Endothelial cell of umbilical vein (primary cell): Measurements from ENCODE around the gene DYNLL2. TPM values are rescaled to one million over a fixed set of nuclear protein-coding genes. Genes with fewer than 3 reads are reported as not detected.

ENCODE experiments used
- BruUV-seq: library from RNA; stranded (reverse); fragments of 400-500 nt; replicated peaks from 2 replicates; lab custom pipeline; 2021; lab: Mats Ljungman, UMichigan
- CTCF ChIA-PET: fragments of 300-600, 350-600 bp; sonication (Branson Sonifier 250); formaldehyde crosslinking; loops from one replicate; lab custom pipeline; 2021; ENCODE audit warnings: antibody characterized with exemption, inconsistent platforms; lab: Charles Lee
- POLR2A ChIA-PET: fragments of 300-600, 350-600 bp; sonication (Branson Sonifier 250); formaldehyde crosslinking; loops from one replicate; lab custom pipeline; 2021; ENCODE audit warnings: antibody characterized with exemption, inconsistent platforms; lab: Charles Lee
- DNase-seq: peaks from one replicate; pipeline ENCODE4 v3.0.0-alpha.2; 2011; ENCODE audit warnings: low read depth, low spot score
- FAIRE-seq: peaks from 2 replicates; lab custom pipeline; 2011; peaks lifted over from hg19 to GRCh38; lab: Jason Lieb, UNC
- H2AFZ ChIP-seq: 2 replicates; pipeline ENCODE4 v1.6.0; 2012; ENCODE audit warnings: low read depth, low read length, control low read depth, inconsistent platforms
- H3K27ac ChIP-seq: 2 replicates; pipeline ENCODE4 v1.5.1; 2011; ENCODE audit warnings: low read depth, mild to moderate bottlenecking, control low read depth, low read length, moderate library complexity; ENCODE audit not compliant: insufficient read depth
- H3K27me3 ChIP-seq, 2 experiments: 2 replicates each; pipeline versions ENCODE4 v1.6.0 to v1.6.1; 2011; ENCODE audit warnings: low read length in 2 of 2, mixed read lengths in 1 of 2; ENCODE audit not compliant: control insufficient read depth in 2 of 2, insufficient read depth in 2 of 2
- H3K36me3 ChIP-seq, 2 experiments: 2 replicates in 1 of 2; 3 replicates in 1 of 2; pipeline ENCODE4 v1.5.1; 2011; ENCODE audit warnings: low read length in 2 of 2, mild to moderate bottlenecking in 1 of 2, moderate library complexity in 1 of 2; ENCODE audit not compliant: control insufficient read depth in 2 of 2, insufficient read depth in 2 of 2; ENCODE audit errors: extremely low read depth in 1 of 2
- H3K4me1 ChIP-seq: 3 replicates; pipeline ENCODE4 v1.5.1; 2011; ENCODE audit warnings: mild to moderate bottlenecking, low read length; ENCODE audit not compliant: control insufficient read depth, insufficient read depth; ENCODE audit errors: extremely low read depth
- H3K4me2 ChIP-seq: 2 replicates; pipeline ENCODE4 v1.6.1; 2011; ENCODE audit warnings: low read length, control low read depth, mixed read lengths; ENCODE audit not compliant: insufficient read depth
- H3K4me3 ChIP-seq, 3 experiments: fragments of 200-600 bp in 1 of 3; sonication (generic), shearing (Covaris generic) in 1 of 3; replicated peaks in 1 of 3; 2 replicates each; pipeline ENCODE4 v1.5.1; 2011 to 2016; ENCODE audit warnings: control low read depth in 3 of 3, low read length in 3 of 3, mild to moderate bottlenecking in 2 of 3, inconsistent platforms in 1 of 3, low read depth in 1 of 3, moderate library complexity in 1 of 3; ENCODE audit not compliant: insufficient read depth in 1 of 3
- H3K79me2 ChIP-seq: 2 replicates; pipeline ENCODE4 v1.6.0; 2012; ENCODE audit warnings: low read length, inconsistent platforms; ENCODE audit not compliant: control insufficient read depth, insufficient read depth
- H3K9ac ChIP-seq: replicated peaks from 2 replicates; pipeline ENCODE3; 2011; ENCODE audit warnings: low read length, control low read depth; ENCODE audit not compliant: insufficient read depth; ENCODE audit errors: extremely low read depth
- H3K9me1 ChIP-seq: replicated peaks from 3 replicates; pipeline ENCODE4 v1.6.0; 2011; ENCODE audit warnings: mild to moderate bottlenecking, low read length; ENCODE audit not compliant: control insufficient read depth, insufficient read depth; ENCODE audit errors: extremely low read depth
- H3K9me3 ChIP-seq: replicated peaks from 2 replicates; pipeline ENCODE4 v1.5.1; 2012; ENCODE audit warnings: low read length, inconsistent platforms; ENCODE audit not compliant: control insufficient read depth, insufficient read depth
- H4K20me1 ChIP-seq: replicated peaks from 2 replicates; pipeline ENCODE3; 2011; ENCODE audit warnings: mild to moderate bottlenecking, low read length; ENCODE audit not compliant: control insufficient read depth, insufficient read depth; ENCODE audit errors: extremely low read depth
- CTCF ChIP-seq, 2 donors: IDR thresholded peaks; 1 replicate in 1 of 2; 2 replicates in 1 of 2; pipeline ENCODE4 v1.5.1; 2011; ENCODE audit warnings: low read length in 2 of 2, mild to moderate bottlenecking in 2 of 2, moderate library complexity in 2 of 2, control low read depth in 1 of 2, inconsistent platforms in 1 of 2, low read depth in 1 of 2; ENCODE audit not compliant: insufficient read depth in 1 of 2; ENCODE audit errors: extremely low read depth in 1 of 2
- EZH2 ChIP-seq: IDR thresholded peaks from 2 replicates; pipeline ENCODE4 v1.6.1; 2012; ENCODE audit warnings: borderline replicate concordance, low read depth, mild to moderate bottlenecking, moderate library complexity, low read length, inconsistent platforms; ENCODE audit not compliant: severe bottlenecking
- FOS ChIP-seq: IDR thresholded peaks from 2 replicates; pipeline ENCODE4 v1.6.1; 2011; ENCODE audit warnings: mild to moderate bottlenecking, low read length, moderate library complexity, borderline replicate concordance; ENCODE audit not compliant: insufficient read depth
- GATA2 ChIP-seq: IDR thresholded peaks from 2 replicates; pipeline ENCODE4 v1.7.0; 2011; ENCODE audit warnings: low read depth, mild to moderate bottlenecking, moderate library complexity, mixed read lengths, low read length; ENCODE audit not compliant: insufficient read length, insufficient read depth
- JUN ChIP-seq: IDR thresholded peaks from 2 replicates; pipeline ENCODE4 v1.6.1; 2011; ENCODE audit warnings: borderline replicate concordance, low read depth; ENCODE audit not compliant: insufficient read length, insufficient read depth
- MAX ChIP-seq: IDR thresholded peaks from 2 replicates; pipeline ENCODE4 v1.6.1; 2011; ENCODE audit not compliant: insufficient read depth, insufficient read length
- MYC ChIP-seq: IDR thresholded peaks from one replicate; pipeline ENCODE4 v1.6.1; 2011; ENCODE audit warnings: mild to moderate bottlenecking, low read depth, low read length
- POLR2A ChIP-seq: IDR thresholded peaks from 2 replicates; pipeline ENCODE4 v1.6.1; 2012; ENCODE audit warnings: low read depth, mild to moderate bottlenecking, control low read depth, low read length
- POLR2AphosphoS5 ChIP-seq: IDR thresholded peaks from 2 replicates; pipeline ENCODE4 v1.6.1; 2012; ENCODE audit warnings: low read depth, mild to moderate bottlenecking, control low read depth, low read length, moderate library complexity; ENCODE audit not compliant: insufficient read depth
- dilution Hi-C: fragments of 300-500 bp; cut with MboI; formaldehyde crosslinking; loops from one replicate; pipeline ENCODE4 v1.15.0; 2019; ENCODE audit warnings: low sequenced_read_pairs; ENCODE audit not compliant: extremely low pct_ligation_motif_present
- intact Hi-C: fragments of 100-400 bp; cut with micrococcal nuclease; formaldehyde crosslinking; loops from one replicate; pipeline ENCODE4 v1.10.0; 2022
- polyA plus RNA-seq, 4 experiments: library from polyadenylated mRNA; depleted of rRNA in 3 of 4; stranded (reverse) in 3 of 4; unstranded in 1 of 4; fragments of >200 nt; gene quantifications; 2 replicates each; pipeline versions ENCODE4 v1.2.1 to v1.2.3, GENCODE V29; 2011 to 2012; ENCODE audit warnings: missing spikeins in 1 of 4
- total RNA-seq: library from RNA; stranded (reverse); gene quantifications from 2 replicates; pipeline ENCODE4 v1.2.3, GENCODE V29; 2021

The DYNLL2 gene
- total and polyA plus RNA-seq, 2 donors (not counting 3 experiments of a cell fraction or from before 2014, with no cell fraction given): 7.4 to 19.0 TPM

- H4K20me1 ChIP-seq: no peaks in the 10 kb centered on the region
- FAIRE-seq (no peak), DNase-seq (no peak)
- H2AFZ ChIP-seq: no peak overlapping the region
- no peaks in the 10 kb centered on the region for H3K79me2 ChIP-seq
- no peaks in the 10 kb centered on the region for H3K9me3 ChIP-seq
- H3K36me3 ChIP-seq: no peaks in the 10 kb centered on the region
- no peaks in the 10 kb centered on the region for H3K9me1 ChIP-seq
- dilution Hi-C loops (no loop called here), intact Hi-C loops (no loop called here)
- CTCF ChIA-PET: no interaction called here
- H3K4me3 ChIP-seq: no peak overlapping the region
- BruUV-seq: no TSS peak
- no peak overlapping the region for H3K4me2 ChIP-seq
- H3K9ac ChIP-seq: no peak overlapping the region
- no peak overlapping the region for H3K27ac ChIP-seq
- H3K4me1 ChIP-seq: no peaks in the 10 kb centered on the region
- peaks cover 7 to 14% of the 10 kb centered on the region in 2 experiments for H3K27me3 ChIP-seq
- no peak for TF ChIP-seq MAX
- no peak for TF ChIP-seq POLR2AphosphoS5
- no peak for TF ChIP-seq EZH2
- TF ChIP-seq FOS: no peak
- TF ChIP-seq CTCF (IDR thresholded peaks at IDR 0.05; ENCODE audit: extremely low read depth in 1 of 2, insufficient read depth in 1 of 2, low read depth in 1 of 2, low read length in 2 of 2): no peak
- no peak for TF ChIP-seq GATA2
- TF ChIP-seq JUN: no peak
- TF ChIP-seq POLR2A: no peak
- TF ChIP-seq MYC: no peak
- POLR2A ChIA-PET: no interaction called here
These were observed 42.1 kb upstream of the DYNLL2 start for GRCh38 chr17:58041161-58041560.
